HG03159 (cell line): ENCODE results near the gene OR56B1.
"Not testable (repeated sequence)": the region's sequence is repeated elsewhere in the genome, so short reads cannot be mapped to it uniquely, and the experiment has no call there.

Experiments used
- ATAC-seq: cut with Tn5 transposase; IDR thresholded peaks from one replicate; pipeline ENCODE4 v1.9.1; 2021; ENCODE audit warnings: mild to moderate bottlenecking, moderate library complexity; ENCODE audit not compliant: unreplicated experiment

The OR56B1 gene, protein sequence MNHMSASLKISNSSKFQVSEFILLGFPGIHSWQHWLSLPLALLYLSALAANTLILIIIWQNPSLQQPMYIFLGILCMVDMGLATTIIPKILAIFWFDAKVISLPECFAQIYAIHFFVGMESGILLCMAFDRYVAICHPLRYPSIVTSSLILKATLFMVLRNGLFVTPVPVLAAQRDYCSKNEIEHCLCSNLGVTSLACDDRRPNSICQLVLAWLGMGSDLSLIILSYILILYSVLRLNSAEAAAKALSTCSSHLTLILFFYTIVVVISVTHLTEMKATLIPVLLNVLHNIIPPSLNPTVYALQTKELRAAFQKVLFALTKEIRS

DNA sequence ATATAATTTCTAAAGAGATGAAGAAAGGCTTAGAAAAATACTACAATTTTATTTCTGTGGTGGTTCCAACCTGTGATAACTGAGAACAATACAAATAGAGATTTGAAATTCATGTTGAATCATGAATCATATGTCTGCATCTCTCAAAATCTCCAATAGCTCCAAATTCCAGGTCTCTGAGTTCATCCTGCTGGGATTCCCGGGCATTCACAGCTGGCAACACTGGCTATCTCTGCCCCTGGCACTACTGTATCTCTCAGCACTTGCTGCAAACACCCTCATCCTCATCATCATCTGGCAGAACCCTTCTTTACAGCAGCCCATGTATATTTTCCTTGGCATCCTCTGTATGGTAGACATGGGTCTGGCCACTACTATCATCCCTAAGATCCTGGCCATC lies at the start of gene OR56B1:
TSS of gene OR56B1 (plus strand) at position 53 of the 400 bp plus-strand sequence. CDS start at position 122, 69 bp downstream.
- ATAC-seq, result no peak

DNA sequence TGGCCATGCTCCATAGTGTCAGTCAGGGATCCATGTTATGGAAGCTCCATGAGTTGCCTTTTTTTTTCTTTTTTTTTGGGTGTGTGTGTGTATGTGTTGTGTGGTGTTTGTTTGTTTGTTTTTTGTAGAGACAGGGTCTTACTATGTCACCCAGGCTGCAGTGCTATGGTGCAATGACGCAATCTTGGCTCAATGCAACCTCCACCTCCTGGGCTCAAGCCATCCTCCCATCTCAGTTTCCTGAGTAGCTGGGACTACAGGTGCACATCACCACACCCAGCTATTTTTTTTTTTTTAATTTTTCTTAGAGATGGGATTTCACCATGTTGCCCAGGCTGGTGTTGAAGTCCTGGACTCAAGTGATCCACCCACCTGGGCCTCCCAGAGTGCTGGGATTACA lies 47.8 kb upstream of the OR56B1 start:
- no peak for ATAC-seq

DNA sequence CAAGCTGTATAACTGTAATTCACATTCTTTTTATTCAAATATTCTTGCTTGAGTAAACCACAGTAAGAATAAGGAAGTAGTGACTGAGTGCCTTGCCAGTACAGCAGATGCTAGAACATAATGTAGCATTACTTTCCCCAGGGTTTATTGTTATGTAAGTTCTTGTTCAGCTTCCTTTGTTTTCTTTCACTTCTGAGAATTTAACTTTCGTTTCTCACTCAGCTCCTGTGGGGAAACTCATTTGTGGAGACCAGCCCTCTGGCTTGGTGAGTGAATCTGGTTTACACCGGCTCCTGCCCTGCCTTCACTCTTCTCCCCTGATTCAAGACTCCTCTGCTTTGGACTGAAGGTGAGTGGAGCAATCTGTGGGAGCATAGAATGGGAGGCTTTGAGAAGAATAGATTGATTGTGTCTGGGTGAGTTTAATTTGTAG lies 46.7 kb upstream of the OR56B1 start, which contains the start of gene TRIM22:
TSS of gene TRIM22 (plus strand) at position 240 of the 433 bp plus-strand sequence. CDS start 6,443 bp downstream, outside the sequence.
- ATAC-seq, result peak; percentile 81

DNA sequence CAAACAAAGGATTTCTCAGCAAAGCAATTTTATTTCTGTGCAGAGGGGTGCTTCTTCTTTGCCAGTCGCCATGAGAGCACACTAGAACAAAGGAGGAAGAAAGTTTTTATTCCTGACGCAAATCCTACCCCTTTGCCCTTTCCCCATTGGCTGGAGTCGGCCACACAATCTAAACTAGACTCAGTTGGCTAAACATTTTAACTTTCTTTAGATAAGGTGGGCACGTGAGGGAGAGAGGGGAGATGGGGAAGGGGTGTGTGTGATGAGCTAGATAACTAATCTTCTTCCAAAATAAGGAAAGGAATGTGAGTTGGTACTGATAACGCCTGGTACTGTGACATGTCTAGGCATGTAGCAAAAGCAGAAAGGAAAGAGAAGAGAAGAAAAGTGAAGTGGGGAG lies 46.0 kb upstream of the OR56B1 start:
- ATAC-seq, result no peak

DNA sequence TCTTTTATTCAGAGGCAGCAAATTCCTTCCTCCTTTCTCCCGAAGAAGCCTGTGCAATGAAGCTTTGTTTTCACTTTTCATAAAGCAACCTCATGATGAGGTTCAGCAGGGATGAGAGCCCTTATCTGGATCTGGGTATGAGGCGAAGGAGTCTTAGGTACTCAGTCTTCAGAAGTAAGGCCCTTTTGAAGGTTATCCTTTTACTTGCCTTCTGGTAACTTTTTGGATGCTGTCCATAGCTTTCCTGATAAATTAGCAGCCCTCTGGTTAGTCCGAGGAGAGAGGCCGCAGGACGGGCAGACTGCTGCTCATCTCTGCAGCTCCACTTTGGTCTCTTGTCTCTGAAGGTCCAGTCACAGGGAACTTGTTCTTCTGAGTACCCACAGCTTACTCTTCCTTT lies 45.5 kb upstream of the OR56B1 start:
- no peak for ATAC-seq

DNA sequence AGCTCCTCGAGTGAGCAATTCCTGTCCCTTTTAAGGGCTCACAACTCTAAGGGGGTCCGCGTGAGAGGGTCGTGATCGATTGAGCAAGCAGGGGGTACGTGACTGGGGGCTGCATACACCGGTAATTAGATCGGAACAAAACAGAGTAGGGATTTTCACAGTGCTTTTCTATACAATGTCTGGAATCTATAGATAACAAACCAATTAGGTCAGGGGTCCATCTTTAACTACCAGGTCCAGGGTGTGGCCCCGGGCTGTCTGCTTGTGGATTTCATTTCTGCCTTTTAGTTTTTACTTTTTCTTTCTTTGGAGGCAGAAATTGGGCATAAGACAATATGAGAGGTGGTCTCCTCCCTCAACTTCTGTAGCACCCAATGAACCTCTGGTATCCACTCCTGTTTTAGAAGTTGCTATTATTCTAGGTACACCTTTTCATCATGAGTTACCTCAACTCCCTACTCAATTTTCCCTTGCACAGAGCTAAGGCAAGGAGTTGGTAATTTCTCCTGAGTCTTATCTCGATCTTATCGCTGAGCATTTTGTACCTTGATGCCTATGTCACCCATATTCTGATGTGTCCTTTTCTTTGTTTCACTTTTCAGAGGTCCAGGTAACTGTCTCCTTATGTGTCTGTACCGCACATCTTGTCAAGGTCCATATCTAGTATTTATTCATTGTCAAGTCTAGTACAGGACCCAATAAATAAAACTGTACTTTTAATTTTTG lies 44.8 kb upstream of the OR56B1 start:
- not testable (repeated sequence) for ATAC-seq

DNA sequence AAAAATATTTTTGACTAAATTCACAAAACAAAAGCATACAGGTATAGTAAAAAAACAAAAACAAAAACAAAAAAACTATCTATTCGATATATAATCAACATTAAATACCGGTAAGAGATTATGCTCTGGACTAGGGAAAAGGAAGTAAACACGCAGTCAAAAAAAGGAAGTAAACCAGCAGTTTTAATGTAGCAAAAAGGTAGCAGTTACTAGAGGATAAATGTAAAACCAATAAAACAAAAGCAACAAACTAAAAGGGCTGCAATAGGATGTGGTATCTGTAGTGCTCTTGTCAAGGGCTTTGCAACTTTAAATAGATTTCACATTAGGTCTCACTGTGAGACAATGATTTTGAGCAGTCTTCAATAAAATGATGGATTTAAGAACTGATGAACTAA lies 44.3 kb upstream of the OR56B1 start:
- ATAC-seq, result no peak

DNA sequence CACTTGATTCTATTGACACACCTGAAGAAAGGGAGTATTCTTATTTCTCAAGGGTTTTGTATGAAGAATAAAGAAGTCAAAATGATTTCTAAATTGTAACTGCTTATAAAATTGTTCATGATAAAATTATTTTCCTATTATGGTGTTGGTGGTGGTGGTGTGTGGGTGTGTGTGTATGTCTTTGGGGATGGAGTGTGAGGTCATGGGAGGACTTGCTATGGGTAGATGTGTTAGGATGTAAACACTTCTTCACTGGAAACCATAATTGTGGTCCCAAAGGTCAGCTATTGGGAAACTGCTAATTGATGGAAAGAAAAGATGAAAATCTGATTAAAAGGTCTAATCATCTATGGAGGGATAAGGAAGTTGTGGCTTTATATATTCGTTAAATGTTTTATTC lies 41.6 kb upstream of the OR56B1 start:
- no peak for ATAC-seq

DNA sequence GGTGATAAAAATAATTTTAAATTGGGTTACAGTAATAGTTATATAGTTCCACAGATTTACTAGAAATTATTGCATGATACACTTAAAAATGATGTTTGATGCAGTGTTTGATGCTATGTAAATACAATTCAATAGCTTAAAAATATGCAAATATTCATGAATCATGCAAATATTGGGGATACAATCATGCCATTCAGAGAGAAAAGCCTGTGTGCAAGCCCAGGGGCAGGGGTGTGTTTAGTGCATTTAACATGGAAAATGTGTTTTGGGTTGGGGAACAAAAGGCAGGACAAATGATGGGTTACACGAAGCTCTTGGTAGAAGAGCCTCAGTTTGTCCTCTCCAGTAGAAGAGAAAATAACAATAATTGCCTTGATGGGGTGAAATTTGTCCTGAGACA lies 40.7 kb upstream of the OR56B1 start:
- no peak for ATAC-seq

DNA sequence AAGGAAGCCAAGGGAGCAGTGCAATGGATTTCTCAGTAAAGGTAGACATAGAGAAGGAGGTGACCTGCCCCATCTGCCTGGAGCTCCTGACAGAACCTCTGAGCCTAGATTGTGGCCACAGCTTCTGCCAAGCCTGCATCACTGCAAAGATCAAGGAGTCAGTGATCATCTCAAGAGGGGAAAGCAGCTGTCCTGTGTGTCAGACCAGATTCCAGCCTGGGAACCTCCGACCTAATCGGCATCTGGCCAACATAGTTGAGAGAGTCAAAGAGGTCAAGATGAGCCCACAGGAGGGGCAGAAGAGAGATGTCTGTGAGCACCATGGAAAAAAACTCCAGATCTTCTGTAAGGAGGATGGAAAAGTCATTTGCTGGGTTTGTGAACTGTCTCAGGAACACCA lies 40.0 kb upstream of the OR56B1 start:
- ATAC-seq, result no peak

DNA sequence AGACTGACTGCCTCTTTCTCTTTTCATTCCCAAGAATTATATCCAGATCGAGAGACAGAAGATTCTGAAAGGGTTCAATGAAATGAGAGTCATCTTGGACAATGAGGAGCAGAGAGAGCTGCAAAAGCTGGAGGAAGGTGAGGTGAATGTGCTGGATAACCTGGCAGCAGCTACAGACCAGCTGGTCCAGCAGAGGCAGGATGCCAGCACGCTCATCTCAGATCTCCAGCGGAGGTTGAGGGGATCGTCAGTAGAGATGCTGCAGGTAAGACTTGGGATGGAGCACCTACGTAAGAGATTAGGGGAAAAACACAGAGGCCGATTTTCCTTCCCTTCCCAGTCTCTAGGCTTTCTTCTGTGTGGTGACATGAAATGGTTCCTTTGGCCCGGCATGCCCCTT lies 38.0 kb upstream of the OR56B1 start:
- no peak for ATAC-seq

DNA sequence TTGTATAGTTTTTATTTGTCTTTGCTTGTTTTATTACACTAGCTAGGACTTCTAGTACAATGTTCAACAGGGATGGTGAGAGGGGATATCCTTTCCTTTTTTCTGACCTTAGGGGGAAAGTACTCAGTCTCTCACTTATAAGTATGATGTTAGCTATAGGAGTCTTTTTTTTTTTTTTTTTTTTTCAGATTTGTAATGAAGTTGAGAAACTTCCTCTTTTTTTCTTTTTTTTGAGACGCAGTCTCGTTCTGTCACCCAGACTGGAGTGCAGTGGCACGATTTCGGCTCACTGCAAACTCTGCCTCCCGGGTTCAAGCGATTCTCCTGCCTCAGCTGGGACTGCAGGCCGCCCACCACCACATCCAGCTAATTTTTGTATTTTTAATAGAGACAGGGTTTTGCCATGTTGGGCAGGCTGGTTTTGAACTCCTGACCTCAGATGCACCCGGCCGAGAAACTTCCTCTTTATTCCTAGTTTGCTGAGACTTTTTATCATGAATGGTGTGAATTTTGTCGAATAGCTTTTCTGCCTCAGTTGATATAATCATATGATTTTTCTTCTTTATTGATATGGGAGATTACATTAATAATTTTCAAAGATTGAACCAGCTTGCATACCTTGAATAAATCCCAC lies 35.7 kb upstream of the OR56B1 start:
- ATAC-seq, result no peak

DNA sequence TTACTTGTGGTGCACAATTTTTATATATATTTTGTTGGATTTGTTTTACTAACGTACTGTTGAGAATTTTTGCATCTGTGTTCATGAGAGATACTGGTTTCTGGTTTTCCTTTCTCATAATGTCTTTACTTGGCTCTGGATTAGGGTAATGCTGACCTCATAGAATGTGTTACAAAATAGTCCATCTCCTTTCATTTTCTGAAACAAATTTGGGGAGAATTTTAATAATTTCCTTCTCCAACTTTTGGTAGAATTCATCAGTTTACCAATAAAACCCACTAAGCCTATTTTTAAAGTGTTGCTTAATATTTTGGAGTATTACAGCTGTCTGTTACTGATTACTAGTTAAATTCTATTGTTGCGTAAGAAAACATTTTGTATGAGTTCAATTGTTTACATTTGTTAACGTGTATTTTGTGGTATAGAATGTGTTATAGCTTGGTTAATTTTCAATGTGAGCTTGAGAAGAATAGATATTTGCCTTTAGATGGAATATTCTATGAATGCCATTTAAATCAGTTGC lies 35.1 kb upstream of the OR56B1 start:
- no peak for ATAC-seq

DNA sequence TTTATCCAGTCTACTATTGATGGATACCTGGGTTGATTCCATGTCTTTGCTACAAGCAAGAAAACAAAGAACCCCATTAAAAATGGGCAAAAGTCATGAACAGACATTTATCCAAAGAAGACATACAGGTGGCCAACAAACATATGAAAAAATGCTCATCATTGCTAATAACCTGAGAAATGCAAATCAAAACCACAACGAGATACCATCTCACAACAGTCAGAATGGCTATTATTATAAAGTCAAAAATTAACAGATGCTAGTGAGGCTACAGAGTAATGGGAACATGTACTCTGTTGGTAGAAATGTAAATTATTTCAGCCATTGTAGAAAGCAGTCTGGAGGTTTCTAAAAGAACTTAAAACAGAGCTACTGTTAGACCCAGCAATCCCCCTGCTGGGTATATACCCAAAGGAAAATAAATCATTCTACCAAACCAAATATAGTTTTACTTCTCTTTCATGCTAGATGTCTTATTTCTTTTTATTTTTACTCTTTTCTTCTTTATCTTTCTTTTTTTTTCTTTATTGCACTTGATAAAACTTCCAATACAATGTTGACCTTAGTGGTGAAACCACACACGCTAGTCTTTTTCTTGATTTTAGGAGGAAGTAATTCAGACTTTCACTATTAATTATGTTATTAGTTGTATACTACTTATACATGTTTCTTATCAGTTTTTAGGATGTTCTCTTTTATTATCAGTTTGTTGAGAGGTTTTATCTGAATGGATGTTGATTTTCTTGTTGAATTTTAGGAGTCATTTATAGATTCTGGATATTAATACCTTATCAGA lies 32.3 kb upstream of the OR56B1 start:
- peak; percentile 72 for ATAC-seq

DNA sequence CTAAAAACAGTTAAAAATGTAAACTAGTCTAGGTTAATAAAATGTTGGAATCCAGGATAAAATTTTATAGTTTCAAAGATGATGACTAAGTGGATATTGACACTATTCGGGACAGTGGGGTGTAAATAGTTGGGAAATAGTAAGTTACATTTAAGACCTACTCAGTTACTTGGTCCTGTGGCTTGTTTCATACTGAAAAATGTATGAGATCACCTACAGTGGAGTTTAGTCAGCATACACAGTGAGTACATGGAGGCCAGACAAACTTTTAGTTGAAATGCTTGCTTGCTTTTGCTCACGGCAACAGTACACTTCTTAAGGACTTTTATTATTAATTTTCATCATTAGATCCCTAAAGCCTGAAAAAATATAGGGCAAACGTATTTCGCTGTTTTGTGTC lies 30.6 kb upstream of the OR56B1 start:
- no peak for ATAC-seq

DNA sequence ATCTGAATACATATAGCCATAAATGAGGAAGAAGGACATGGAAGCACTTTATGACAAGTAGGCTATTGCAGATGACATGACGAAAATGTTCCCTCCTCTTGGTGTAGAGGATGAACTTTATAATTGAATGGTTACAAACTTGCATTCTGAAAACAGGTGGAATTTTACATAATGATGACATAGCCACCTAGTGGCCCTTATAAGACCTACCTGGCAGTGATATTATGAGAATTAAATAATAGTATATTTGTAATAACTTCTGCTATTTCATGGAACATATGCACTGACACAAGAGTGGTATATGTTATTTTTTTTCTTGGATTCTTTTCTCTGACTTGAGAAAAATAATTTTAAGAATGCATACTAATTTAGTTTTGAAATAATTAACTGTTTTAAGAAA lies 23.7 kb upstream of the OR56B1 start:
- ATAC-seq, result peak; percentile 53

DNA sequence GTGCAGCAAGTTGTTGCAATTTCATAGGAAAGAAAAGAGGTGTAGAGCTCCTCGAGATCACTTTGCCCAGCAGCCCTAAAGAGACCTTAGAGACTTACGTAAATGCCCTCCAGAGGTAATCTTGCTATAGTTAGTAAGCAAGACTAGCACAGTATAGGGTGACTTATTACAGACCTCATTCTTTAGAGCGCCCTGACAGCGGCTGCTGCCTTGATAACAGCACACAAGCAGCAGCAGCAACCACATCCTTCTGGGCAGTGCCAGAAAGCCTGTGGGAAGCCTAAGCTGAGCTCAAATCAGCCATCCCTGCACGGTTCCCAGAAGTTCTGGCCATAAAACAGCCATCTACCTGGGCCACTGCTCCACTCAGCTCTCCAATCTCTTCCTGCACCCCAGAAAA lies 22.6 kb upstream of the OR56B1 start:
- ATAC-seq, result no peak

DNA sequence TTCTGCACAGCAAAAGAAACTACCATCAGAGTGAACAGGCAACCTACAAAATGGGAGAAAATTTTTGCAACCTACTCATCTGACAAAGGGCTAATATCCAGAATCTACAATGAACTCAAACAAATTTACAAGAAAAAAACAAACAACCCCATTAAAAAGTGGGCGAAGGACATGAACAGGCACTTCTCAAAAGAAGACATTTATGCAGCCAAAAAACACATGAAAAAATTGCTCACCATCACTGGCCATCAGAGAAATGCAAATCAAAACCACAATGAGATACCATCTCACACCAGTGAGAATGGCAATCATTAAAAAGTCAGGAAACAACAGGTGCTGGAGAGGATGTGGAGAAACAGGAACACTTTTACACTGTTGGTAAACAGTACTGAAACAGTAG lies 19.7 kb upstream of the OR56B1 start:
- ATAC-seq, result not testable (repeated sequence)

DNA sequence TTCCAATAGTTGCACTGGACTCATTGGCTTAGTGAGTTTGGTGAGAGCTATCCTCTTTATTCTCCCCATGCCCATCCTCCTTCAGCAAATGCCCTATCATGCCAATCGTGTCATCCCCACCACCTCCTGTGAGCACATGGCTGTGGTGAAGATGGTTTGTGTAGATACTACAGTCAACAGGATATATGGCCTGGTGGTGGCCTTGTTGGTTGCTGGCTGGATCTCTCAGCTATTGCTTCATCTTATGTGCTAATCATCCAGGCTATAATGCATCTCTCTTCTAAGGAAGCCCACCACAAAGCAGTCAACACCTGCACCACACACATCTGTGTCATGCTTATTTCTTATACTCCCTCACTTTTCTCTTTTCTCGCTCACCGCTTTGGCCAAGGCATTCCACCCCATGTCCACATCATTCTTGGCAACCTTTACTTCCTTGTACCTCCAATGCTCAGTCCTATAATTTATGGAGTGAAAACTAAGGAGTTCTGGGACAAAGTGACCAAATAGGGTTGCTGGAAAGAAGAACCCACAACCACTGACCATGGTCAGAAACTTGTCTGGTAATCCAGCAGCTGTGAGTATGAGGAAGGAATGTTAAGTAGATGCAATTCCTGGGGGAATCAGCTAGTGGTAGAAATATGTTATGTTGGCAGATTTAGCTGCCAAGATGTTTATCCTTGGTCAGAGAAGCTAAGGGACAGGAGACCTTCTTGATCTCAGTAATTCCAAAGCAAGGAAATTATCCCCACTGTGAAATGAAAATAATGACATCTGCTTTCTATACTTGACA lies 16.3 kb upstream of the OR56B1 start:
- no peak for ATAC-seq

DNA sequence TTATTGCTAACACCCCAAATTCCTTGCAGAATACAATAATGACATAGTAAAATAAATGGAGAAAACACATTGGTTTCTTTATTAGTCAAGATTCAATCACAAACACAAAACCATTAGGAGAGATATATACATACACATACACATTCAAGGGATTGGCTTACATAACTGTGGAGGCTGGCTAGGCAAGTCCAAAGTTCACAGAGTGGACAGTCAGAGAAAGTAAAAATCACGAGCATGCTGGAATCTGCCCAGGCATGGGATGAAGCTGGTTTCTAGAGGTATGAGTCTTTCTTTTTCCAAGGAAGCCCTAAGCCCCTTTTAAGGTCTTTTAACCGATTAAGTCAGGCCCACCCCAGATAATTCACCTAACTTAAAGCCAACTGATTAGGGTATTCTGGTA lies 13.6 kb upstream of the OR56B1 start:
- no peak for ATAC-seq
